GM21367 (cell line): ENCODE results near the gene GNA15.
"Not testable (repeated sequence)": the region's sequence is repeated elsewhere in the genome, so short reads cannot be mapped to it uniquely, and the experiment has no call there.

Source experiments
- ATAC-seq: cut with Tn5 transposase; IDR thresholded peaks from one replicate; pipeline ENCODE4 v1.9.1; 2021; ENCODE audit not compliant: unreplicated experiment

GNA15 gene

DNA sequence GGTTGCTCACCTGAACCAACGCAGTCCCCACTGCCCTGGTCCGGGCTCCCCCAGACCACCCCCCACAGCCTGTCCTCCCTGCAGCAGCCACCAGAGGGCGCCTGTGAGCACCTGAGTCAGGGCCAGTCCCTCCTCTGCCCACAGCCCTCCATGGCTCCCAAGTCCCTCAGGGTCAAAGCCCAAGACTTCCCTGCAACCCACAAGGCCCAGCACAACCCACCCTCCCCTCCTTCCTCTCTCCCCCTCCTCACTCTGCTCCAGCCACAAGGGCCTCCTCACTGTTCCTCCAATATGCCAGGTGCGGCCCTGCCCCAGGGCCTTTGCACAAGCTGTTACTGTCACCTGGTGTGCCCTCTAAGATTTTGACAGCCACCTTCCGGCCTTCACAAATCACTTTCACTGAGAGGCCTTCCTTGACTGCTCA lies 10.9 kb downstream of the GNA15 start:
- no peak for ATAC-seq

GRCh38 chr19:3148503-3148902 lies 12.7 kb downstream of the GNA15 start:
- ATAC-seq = no peak

DNA sequence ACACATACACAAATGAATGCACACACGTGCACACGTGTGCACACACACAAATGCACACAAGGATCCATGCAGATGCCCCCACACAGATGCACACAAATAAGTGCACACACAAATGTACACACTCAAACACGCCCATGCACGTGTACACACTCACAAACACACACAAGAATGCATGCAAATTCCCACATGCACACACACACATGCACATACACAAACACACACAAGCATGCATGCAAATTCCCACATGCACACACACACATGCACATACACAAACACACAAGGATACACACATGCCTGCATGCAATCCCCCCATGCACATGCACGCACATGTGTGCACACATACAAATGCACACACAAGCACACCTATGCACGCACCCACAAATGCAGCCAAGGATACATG lies 13.3 kb downstream of the GNA15 start:
- no peak for ATAC-seq

DNA sequence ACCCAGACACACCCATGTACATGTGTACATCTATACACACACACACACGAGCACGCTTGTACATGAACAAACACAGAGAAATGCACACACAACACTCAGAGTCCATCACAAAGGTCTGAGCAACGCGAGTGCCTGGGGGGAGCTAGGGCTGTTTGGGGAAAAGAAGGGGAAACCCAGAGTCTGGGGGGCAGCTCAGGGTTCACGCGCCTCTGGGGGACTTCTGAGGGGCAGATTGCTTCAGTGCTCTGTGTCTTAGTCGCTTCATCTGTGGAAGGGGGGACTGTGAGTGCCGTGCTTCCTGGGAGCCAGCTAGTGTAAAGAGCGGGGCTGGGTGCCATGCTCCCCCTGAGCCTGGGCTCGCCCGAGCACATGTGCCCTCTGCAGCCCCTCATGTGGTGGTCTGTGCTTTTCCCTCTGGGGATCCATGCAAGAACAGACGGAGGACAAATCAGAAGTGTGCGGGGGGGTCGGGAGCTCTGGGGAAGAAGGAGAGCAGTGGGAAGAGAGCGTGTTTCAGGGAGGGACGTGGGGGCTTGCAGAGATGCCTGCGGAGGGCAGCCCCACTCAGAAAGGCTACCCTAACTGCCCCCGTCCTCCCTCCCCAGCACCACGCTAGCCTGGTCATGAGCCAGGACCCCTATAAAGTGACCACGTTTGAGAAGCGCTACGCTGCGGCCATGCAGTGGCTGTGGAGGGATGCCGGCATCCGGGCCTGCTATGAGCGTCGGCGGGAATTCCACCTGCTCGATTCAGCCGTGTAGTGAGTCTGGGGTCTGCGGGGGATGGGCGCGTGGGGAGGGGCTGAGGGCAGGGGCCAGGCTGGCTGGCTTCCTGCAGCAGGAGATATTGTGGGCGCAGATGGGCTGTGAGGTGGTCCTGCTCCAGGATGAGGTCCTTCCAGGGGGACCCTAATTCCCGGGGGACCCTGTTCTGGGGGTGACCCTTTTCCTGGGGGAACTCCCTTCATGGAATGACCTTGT lies 14.0 kb downstream of the GNA15 start:
- no peak for ATAC-seq

DNA sequence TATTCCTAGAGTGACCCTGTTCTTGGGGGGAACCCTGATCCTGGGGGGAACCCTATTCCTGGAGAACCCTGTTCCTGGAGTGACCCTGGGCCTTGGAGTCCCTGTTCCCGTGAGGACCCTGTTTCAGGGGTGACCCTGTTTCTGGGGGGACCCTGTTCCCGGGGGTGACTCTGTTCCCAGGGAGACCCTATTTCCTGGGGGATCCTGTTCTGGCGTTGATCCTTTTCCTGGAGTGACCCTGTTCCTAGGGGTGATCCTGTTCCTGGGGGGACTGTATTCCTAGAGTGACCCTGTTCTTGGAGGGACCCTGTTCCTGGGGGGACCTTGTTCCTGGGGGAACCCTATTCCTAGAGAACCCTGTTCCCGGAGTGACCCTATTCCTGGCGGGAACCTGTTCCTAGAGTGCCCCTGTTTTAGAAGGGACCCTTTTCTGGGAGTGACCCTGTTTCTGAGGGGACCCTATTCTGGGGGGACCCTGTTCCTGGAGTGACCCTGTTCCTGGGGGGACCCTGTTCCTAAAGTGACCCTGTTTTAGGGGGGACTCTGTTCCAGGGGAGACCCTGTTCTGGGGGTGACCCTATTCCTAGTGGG lies 15.0 kb downstream of the GNA15 start:
- no peak for ATAC-seq

DNA sequence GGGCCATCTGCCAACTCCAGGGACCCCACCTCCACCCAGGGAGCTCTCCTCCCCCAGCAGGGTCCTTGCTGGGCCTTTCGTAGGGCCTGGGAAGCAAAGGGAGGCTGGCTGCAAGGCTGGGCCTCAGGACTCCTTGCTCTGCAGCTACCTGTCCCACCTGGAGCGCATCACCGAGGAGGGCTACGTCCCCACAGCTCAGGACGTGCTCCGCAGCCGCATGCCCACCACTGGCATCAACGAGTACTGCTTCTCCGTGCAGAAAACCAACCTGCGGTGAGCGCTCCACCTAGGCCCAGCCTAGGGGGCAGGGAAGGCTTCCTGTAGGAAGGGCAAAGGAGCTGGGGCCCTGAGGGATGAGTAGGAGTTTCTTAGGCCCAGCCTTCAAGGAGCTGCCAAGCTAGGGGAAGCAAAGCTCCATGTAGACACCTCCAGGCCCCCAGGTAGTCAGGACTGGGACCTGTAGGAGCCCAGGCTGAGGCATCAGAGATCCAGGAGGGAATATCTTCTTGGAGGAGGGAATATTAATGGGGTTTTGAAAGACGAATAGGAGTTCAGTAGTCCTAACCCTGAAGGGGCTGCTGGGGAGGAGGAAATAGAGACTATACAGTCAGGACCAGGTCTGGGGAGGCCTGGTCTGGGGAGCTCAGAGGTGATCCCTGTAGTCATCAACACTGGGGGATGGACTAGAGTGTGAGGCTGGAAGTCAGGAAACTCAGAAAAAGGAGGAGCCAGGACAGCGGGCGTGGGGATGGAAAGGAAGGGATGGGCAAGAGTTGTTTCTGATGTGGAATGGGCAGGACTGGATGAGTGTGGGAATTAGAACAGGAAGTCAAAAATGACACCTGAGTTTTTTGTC lies 16.0 kb downstream of the GNA15 start:
- ATAC-seq = no peak

GRCh38 chr19:3152419-3152780 lies 16.6 kb downstream of the GNA15 start:
- ATAC-seq = no peak

DNA sequence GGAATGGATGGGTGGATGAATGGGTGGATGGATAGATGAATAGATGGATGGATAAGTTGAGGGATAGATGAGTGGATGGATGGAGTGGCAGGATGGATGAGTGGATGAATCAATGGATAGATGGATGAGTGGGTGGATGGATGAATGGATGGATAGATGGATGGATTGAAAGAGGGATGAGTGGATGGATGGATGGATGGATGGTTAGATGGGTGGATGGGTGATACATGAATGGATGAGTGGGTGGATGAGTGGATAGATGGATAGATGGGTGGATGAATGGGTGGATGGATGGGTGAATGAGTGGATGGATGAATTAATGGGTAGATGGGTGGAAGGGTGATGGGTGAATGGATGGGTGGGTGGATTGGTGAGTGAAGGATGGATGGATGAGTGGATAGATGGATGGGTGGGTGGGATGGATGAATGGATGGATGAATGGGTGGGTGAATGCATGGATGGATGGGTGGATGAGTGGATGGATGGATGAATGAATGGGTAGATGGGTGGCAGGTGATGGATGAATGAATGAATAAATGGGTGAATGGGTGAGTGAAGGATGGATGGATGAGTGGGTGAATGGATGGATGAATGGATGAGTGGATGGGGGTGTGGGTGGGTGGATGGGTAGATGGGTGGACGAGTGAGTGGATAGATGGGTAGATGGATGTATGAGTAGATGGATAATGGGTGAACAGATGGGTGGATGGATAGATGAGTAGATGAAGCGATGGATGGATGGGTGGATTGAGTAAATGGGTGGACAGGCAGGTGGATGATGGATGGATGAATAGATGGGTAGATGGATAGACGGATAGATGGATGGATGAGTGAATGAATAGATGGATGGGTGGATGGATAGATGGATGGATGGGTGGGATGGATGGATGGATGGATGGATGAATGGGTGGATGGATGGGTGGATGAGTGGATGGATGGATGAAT lies 17.7 kb downstream of the GNA15 start:
- no peak for ATAC-seq

DNA sequence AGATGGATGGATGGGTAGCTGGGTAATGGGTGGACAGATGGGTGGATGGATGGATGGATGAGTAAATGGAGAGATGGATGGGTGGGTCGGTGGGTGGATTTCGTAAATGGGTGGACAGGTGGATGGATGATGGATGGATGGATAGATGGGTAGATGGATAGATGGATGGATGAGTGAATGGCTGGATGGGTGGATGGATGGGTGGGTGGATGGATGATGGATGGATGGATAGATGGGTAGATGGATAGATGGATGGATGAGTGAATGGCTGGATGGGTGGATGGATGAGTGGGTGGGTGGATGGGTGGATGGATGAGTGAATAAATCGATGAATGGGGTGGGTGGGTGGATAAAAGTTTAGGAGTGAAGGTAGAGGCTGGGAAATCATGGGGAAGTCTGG lies 18.6 kb downstream of the GNA15 start:
- not testable (repeated sequence) for ATAC-seq

- ATAC-seq = no peak
Measured at GRCh38 chr19:3154957-3155736, 19.3 kb downstream of the GNA15 start.

DNA sequence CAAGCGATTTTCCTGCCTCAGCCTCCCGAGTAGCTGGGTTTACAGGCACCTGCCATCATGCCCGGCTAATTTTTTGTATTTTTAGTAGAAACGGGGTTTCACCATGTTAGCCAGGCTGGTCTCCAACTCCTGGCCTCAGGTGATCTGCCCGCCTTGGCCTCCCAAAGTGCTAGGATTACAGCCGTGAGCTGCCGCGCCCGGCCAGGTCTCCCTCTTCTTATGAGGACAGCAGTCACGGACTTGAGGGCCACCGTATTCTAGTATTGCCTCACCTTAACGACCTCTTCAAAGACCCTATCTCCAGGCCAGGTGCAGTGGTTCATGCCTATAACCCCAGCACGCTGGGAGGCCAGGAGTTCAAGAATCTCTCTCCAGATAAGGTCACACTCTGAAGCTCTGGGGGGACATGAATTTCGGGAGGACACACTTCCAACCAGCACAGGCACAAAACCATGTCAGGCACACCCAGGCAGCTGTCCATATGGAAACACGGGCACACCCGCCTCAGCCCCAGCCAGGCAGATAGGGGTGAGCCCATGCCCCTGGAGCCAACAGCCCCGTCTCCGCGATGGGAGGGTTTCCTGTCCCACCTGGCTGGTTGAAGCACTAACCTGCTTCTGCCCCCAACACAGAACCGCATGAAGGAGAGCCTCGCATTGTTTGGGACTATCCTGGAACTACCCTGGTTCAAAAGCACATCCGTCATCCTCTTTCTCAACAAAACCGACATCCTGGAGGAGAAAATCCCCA lies 21.4 kb downstream of the GNA15 start:
- no peak for ATAC-seq

DNA sequence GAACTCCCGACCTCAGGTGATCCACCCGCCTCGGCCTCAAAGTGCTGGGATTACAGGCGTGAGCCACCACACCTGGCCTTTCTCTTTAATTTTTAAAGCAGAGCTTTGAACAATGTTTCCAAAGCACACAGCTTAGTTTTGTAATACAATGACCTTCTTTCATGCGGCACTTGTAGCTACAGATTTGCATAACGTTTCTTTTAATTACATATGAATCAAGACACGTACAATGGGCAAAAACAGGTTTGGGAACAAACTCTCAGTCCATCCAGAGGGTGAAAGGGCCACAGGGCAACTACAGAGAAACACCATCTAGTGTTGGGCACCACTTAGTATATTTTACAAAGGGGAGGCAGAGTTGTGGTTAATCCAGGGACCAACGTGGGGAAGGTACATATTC lies 23.7 kb downstream of the GNA15 start:
- ATAC-seq = no peak

DNA sequence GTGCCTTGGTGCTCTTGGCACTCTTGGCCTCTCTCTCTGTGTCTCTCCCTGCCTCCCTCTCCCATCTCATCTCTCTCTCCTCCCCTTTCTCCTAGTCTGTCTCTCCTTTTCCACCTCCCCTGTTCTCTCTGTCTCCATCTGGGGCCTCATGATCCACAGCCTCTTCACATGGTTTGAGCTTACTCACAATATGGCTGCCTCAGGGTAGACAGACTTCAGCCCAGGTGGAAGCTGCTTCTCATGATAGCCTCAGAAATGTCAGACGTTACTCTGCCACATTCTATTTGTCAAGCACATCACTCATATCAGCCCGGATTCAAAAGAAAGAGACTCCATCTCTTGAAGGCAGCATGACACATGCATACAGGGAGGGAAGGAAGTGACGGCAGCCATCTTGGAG lies 24.4 kb downstream of the GNA15 start:
- ATAC-seq = no peak

GRCh38 chr19:3161453-3161852 lies 25.6 kb downstream of the GNA15 start:
- no peak for ATAC-seq

GRCh38 chr19:3162418-3163229 lies 26.8 kb downstream of the GNA15 start:
- no peak for ATAC-seq

GRCh38 chr19:3163230-3163886 lies 27.5 kb downstream of the GNA15 start:
- no peak for ATAC-seq

DNA sequence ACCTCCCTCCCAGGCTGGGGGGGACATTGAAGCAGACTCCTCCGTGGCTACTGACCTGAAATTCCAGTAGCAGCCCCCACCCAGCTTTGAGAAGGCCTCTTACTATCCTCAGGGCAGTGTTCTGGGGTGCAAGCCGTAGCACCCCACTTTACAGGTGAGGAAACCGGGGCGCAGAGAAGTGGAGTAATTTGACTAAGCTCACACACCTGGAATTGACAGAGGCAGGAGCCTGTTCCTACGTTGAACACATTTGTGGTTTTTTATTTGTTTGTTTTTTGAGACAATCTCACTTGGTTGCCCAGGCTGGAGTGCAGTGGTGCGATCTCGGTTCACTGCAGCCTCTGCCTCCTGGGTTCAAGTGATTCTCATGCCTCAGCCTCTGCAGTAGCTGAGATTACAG lies 28.1 kb downstream of the GNA15 start:
- no peak for ATAC-seq
